ENCODE results near the gene CD180.

Gene CD180

DNA sequence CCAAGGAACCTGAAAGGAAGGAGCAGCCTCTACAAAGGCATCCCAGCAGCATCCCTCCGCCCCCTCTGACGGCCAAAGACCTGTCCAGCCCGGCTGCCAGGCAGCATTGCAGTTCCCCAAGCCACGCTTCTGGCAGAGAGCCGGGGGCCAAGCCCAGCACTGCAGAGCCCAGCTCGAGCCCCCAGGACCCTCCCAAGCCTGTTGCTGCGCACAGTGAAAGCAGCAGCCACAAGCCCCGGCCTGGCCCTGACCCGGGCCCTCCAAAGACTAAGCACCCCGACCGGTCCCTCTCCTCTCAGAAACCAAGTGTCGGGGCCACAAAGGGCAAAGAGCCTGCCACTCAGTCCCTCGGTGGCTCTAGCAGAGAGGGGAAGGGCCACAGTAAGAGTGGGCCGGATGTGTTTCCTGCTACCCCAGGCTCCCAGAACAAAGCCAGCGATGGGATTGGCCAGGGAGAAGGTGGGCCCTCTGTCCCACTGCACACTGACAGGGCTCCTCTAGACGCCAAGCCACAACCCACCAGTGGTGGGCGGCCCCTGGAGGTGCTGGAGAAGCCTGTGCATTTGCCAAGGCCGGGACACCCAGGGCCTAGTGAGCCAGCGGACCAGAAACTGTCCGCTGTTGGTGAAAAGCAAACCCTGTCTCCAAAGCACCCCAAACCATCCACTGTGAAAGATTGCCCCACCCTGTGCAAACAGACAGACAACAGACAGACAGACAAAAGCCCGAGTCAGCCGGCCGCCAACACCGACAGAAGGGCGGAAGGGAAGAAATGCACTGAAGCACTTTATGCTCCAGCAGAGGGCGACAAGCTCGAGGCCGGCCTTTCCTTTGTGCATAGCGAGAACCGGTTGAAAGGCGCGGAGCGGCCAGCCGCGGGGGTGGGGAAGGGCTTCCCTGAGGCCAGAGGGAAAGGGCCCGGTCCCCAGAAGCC lies 30.8 kb downstream of the CD180 start:
- DNase-seq (ENCODE audit: extremely low spot score, insufficient read length, low read depth) (peak; percentile 78), FAIRE-seq (peak; percentile 94)

DNA sequence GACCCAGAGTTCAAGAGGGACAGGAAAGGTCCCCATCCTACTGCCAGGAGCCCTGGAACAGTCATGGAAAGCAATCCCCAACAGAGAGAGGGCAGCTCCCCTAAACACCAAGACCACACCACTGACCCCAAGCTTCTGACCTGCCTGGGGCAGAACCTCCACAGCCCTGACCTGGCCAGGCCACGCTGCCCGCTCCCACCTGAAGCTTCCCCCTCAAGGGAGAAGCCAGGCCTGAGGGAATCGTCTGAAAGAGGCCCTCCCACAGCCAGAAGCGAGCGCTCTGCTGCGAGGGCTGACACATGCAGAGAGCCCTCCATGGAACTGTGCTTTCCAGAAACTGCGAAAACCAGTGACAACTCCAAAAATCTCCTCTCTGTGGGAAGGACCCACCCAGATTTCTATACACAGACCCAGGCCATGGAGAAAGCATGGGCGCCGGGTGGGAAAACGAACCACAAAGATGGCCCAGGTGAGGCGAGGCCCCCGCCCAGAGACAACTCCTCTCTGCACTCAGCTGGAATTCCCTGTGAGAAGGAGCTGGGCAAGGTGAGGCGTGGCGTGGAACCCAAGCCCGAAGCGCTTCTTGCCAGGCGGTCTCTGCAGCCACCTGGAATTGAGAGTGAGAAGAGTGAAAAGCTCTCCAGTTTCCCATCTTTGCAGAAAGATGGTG lies 31.6 kb downstream of the CD180 start:
- FAIRE-seq: no peak

DNA sequence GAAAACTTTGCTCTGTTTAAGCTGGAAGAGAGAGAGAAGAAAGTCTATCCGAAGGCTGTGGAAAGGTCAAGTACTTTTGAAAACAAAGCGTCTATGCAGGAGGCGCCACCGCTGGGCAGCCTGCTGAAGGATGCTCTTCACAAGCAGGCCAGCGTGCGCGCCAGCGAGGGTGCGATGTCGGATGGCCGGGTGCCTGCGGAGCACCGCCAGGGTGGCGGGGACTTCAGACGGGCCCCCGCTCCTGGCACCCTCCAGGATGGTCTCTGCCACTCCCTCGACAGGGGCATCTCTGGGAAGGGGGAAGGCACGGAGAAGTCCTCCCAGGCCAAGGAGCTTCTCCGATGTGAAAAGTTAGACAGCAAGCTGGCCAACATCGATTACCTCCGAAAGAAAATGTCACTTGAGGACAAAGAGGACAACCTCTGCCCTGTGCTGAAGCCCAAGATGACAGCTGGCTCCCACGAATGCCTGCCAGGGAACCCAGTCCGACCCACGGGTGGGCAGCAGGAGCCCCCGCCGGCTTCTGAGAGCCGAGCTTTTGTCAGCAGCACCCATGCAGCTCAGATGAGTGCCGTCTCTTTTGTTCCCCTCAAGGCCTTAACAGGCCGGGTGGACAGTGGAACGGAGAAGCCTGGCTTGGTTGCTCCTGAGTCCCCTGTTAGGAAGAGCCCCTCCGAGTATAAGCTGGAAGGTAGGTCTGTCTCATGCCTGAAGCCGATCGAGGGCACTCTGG lies 32.6 kb downstream of the CD180 start:
- FAIRE-seq (no peak), DNase-seq (ENCODE audit: extremely low spot score, insufficient read length, low read depth) (no peak)

More for the DNA sequence above, 31.6 kb downstream of the CD180 start:
- no peak for DNase-seq (ENCODE audit: extremely low spot score, insufficient read length, low read depth)

DNA sequence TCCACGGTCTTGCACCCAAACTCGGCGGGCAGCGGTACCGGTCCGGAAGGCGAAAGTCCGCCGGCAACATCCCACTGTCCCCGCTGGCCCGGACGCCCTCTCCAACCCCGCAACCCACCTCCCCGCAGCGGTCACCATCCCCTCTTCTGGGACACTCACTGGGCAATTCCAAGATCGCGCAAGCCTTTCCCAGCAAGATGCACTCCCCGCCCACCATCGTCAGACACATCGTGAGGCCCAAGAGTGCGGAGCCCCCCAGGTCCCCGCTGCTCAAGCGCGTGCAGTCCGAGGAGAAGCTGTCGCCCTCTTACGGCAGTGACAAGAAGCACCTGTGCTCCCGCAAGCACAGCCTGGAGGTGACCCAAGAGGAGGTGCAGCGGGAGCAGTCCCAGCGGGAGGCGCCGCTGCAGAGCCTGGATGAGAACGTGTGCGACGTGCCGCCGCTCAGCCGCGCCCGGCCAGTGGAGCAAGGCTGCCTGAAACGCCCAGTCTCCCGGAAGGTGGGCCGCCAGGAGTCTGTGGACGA lies 33.3 kb downstream of the CD180 start:
- FAIRE-seq: no peak
- DNase-seq (ENCODE audit: extremely low spot score, insufficient read length, low read depth): no peak

GRCh38 chr5:67161767-67162166 lies 34.8 kb downstream of the CD180 start:
- no peak for FAIRE-seq
- no peak for DNase-seq (ENCODE audit: extremely low spot score, insufficient read length, low read depth)

DNA sequence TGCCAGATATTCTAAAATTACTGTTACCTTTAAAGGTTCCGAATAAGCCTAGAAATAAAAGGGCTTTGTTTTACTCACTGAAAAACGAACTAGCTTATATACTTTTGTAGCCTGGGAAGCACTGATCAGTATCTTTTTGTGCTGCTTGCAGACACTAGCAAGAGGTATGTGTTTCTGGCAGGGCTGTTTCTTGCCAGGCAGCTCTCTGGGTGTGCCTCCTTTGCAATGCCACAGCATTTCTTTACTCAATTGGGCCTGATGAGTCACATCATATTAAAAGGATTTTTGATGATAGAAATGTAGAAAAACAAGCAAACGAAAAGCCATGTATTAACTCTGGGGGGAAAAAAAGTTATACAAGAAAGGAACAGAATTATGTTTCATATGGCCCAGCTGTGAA lies 35.6 kb downstream of the CD180 start:
- DNase-seq (ENCODE audit: extremely low spot score, insufficient read length, low read depth): no peak
- no peak for FAIRE-seq

- no peak for FAIRE-seq
- DNase-seq (ENCODE audit: extremely low spot score, insufficient read length, low read depth): no peak
Observed at GRCh38 chr5:67160272-67160671, 36.3 kb downstream of the CD180 start.

- DNase-seq (ENCODE audit: extremely low spot score, insufficient read length, low read depth): peak; percentile 11
- peak; percentile 88 for FAIRE-seq
Observed at GRCh38 chr5:67156976-67157583, 39.5 kb downstream of the CD180 start.

DNA sequence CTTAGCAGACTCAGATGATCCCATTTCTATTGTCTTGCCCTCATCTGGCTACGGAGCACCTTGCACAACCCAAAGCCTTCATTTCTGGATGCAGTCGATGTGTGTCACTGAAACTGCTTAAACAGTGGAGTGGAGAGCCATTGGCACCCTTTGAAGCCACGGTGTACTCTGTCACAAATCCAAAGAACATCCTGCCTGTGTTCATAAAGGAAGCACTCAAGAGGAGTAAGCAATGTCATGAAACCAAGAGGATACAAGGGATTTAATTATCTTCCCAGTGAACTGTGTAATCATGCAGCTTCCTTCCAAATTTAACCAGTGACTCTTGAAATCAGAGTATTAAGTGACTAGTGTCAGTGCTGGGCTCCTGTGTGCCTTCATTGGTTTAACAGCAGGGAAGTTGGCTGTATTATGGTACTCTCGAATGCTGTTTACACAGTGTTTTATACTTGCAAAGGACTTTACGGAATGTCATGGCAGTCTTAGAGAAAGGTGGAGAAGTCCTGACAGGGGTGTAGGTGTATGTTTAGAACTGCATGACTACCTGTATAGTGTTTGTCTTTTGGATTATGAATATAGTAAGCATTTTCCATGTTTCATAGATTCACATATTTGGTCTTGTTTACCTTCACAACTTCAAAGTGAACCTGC lies 41.9 kb downstream of the CD180 start:
- FAIRE-seq: no peak
- DNase-seq (ENCODE audit: extremely low spot score, insufficient read length, low read depth): no peak

DNA sequence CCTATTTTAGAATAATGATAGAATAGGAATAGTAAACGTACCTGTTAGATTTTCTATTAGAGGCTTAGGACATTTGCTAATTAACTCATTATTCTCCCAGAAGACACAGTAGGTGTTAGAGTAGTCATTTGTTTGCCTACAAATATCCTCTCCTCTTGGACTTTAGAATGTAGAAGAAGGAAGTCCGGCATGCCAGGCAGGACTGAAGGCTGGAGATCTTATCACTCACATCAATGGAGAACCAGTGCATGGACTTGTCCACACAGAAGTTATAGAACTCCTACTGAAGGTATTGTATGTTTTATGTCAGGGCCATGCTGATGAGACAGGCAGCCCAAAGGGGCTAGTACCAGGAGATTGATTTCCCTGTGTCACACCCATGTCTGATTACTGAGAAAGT lies 43.3 kb downstream of the CD180 start:
- DNase-seq (ENCODE audit: extremely low spot score, insufficient read length, low read depth) (no peak), FAIRE-seq (no peak)

GRCh38 chr5:67152400-67152799 lies 44.2 kb downstream of the CD180 start:
- FAIRE-seq: no peak
- DNase-seq (ENCODE audit: extremely low spot score, insufficient read length, low read depth): no peak

- DNase-seq (ENCODE audit: extremely low spot score, insufficient read length, low read depth) (no peak), FAIRE-seq (no peak)
Observed at GRCh38 chr5:67149951-67150523, 46.6 kb downstream of the CD180 start.

- FAIRE-seq (no peak), DNase-seq (ENCODE audit: extremely low spot score, insufficient read length, low read depth) (no peak)
Observed at GRCh38 chr5:67149057-67149950, 47.3 kb downstream of the CD180 start.

DNA sequence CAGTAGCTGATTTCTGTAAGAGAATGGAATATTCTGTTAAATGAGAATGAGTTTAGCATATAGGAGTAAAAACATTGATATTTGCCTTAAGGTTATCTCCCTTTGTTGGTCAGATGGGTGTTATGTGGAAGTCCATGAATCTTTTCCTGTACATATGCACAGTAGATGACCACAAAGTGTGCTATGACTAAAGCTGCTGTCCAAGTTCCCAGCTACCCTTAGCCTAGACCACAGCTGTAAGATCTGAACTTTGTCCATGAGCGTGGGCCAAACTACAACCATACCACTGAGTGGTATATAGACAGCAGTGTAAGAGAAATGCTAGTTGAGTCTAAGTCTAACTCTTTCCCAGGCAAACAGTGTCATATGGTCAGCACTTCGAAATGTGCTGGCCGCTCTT lies 48.8 kb downstream of the CD180 start:
- FAIRE-seq (no peak), DNase-seq (ENCODE audit: extremely low spot score, insufficient read length, low read depth) (no peak)

DNA sequence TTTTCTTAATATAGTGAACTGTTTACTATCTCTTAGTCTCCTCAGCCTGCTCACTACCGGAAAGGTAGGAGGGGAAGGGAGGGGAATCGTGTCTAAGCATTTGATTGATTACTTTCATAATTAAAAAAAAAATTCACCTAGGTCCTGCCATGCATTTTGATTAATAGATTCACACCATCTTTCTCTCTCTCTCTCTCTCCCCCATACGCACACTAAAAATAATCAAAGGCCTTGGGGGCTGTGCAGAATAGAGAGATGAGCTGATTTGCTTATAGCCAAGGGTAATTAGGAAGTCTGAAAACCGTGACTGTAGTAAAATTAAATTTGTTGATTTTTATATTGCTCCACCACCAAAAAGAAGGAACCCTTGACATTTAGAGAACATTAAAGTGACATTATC lies 49.6 kb downstream of the CD180 start:
- FAIRE-seq (no peak), DNase-seq (ENCODE audit: extremely low spot score, insufficient read length, low read depth) (no peak)

GRCh38 chr5:67146574-67146973 lies 50.0 kb downstream of the CD180 start:
- DNase-seq (ENCODE audit: extremely low spot score, insufficient read length, low read depth) (no peak), FAIRE-seq (no peak)

GRCh38 chr5:67144183-67144639 lies 52.4 kb downstream of the CD180 start:
- no peak for FAIRE-seq

DNA sequence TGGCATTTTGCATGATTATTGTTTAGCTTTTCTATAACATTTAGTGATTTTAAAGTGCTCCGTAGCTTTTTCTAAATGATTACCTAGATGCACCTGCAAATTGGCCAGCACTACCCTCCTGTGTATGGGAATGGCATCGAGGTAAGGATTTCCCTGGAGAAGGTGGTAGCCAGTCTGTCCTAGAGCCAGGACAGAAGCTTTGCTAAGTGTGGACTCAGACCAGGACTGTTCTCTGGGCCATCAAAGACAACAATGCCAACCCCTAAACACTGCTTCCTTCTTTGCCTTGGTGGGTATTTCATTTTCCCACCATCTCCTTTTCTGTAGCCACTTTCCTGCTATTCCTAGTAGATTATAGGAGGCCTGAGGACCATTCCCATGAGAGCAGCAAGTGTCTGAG lies 53.0 kb downstream of the CD180 start:
- DNase-seq (ENCODE audit: extremely low spot score, insufficient read length, low read depth) (no peak), FAIRE-seq (no peak)

More at GRCh38 chr5:67144183-67144639, 52.4 kb downstream of the CD180 start:
- no peak for DNase-seq (ENCODE audit: extremely low spot score, insufficient read length, low read depth)
